GM23338 (cell line): Measurements from ENCODE around the gene INPP4A. TPM values are rescaled to one million over a fixed set of nuclear protein-coding genes. Genes with fewer than 3 reads are reported as not detected.

ENCODE experiments used
- ATAC-seq: fragments of 200-7000 bp; cut with Tn5 transposase; 3 replicates; pipeline ENCODE4 v1.9.1; 2020
- DNase-seq: peaks from one replicate; pipeline ENCODE4 v3.0.0-alpha.2; 2015; ENCODE audit warnings: low spot score
- H2AFZ ChIP-seq: fragments of 200-600 bp; sonication (generic); 2 replicates; pipeline ENCODE4 v1.8.0; 2016; ENCODE audit warnings: antibody characterized with exemption, mild to moderate bottlenecking, moderate library complexity
- H3F3A ChIP-seq: fragments of 200-600 bp; sonication (generic); replicated peaks from 2 replicates; pipeline ENCODE4 v1.8.0; 2017; ENCODE audit warnings: antibody characterized with exemption, mixed run types, low read depth
- H3K27ac ChIP-seq: fragments of 200-600 bp; sonication (generic); 2 replicates; pipeline ENCODE4 v1.6.1; 2016; ENCODE audit warnings: low read depth
- H3K27me3 ChIP-seq: fragments of 200-600 bp; sonication (generic); 2 replicates; pipeline ENCODE4 v1.8.0; 2016; ENCODE audit warnings: mild to moderate bottlenecking, mixed run types, moderate library complexity; ENCODE audit not compliant: insufficient read depth
- H3K36me3 ChIP-seq: fragments of 200-600 bp; sonication (generic); 2 replicates; pipeline ENCODE4 v1.8.0; 2016; ENCODE audit warnings: mild to moderate bottlenecking; ENCODE audit not compliant: insufficient read depth
- H3K4me1 ChIP-seq: fragments of 200-600 bp; sonication (generic); 2 replicates; pipeline ENCODE4 v1.8.0; 2016; ENCODE audit warnings: mild to moderate bottlenecking, moderate library complexity; ENCODE audit not compliant: insufficient read depth
- H3K4me2 ChIP-seq: fragments of 200-600 bp; sonication (generic); 2 replicates; pipeline ENCODE4 v1.7.1; 2017; ENCODE audit warnings: mixed run types
- H3K4me3 ChIP-seq: fragments of 200-600 bp; sonication (generic); 2 replicates; pipeline ENCODE4 v1.6.1; 2016; ENCODE audit warnings: mixed run types
- H3K79me2 ChIP-seq: fragments of 200-600 bp; sonication (generic); replicated peaks from 2 replicates; pipeline ENCODE4 v1.8.0; 2017; ENCODE audit warnings: mild to moderate bottlenecking; ENCODE audit not compliant: insufficient read depth
- H3K9me2 ChIP-seq: fragments of 200-600 bp; sonication (generic); 2 replicates; pipeline ENCODE4 v1.8.0; 2017; ENCODE audit not compliant: insufficient read depth
- H4K20me1 ChIP-seq: fragments of 200-600 bp; sonication (generic); replicated peaks from 2 replicates; pipeline ENCODE4 v1.8.0; 2017; ENCODE audit warnings: mild to moderate bottlenecking; ENCODE audit not compliant: insufficient read depth
- H3K27ac Mint-ChIP-seq: 2 replicates; pipeline ENCODE4 v1.8.0; 2020; ENCODE audit warnings: inconsistent platforms, mild to moderate bottlenecking, moderate library complexity, mixed read lengths
- H3K27me3 Mint-ChIP-seq: 3 replicates; pipeline ENCODE4 v1.8.0; 2022; ENCODE audit warnings: low read depth, mild to moderate bottlenecking, moderate library complexity, mixed read lengths, inconsistent platforms; ENCODE audit not compliant: insufficient read depth, poor library complexity
- H3K36me3 Mint-ChIP-seq: 3 replicates; pipeline ENCODE4 v1.8.0; 2021; ENCODE audit warnings: low read depth, mild to moderate bottlenecking, inconsistent platforms, moderate library complexity, mixed read lengths
- H3K4me1 Mint-ChIP-seq: 3 replicates; pipeline ENCODE4 v1.8.0; 2020; ENCODE audit warnings: mild to moderate bottlenecking, inconsistent platforms, mixed read lengths
- H3K4me3 Mint-ChIP-seq: 3 replicates; pipeline ENCODE4 v1.8.0; 2021; ENCODE audit warnings: moderate library complexity, mild to moderate bottlenecking, inconsistent platforms, mixed read lengths
- H3K9me3 Mint-ChIP-seq: 3 replicates; pipeline ENCODE4 v1.8.0; 2020; ENCODE audit warnings: moderate library complexity, mild to moderate bottlenecking, inconsistent platforms, mixed read lengths
- CREB1 ChIP-seq: fragments of 250-450 bp; sonication (Bioruptor Pico); IDR thresholded peaks from 2 replicates; pipeline ENCODE4 v1.5.0; 2020; ENCODE audit warnings: low read depth, mild to moderate bottlenecking, moderate library complexity
- EZH2 ChIP-seq: fragments of 200-600 bp; sonication (generic); IDR thresholded peaks from one replicate; pipeline ENCODE4 v1.8.0; 2017; ENCODE audit warnings: antibody characterized with exemption, mild to moderate bottlenecking, low read depth; ENCODE audit not compliant: unreplicated experiment
- EZH2phosphoT487 ChIP-seq: fragments of 200-600 bp; sonication (generic); IDR thresholded peaks from one replicate; pipeline ENCODE4 v1.8.1; 2018; ENCODE audit warnings: antibody characterized with exemption; ENCODE audit not compliant: unreplicated experiment
- JUNB ChIP-seq: IDR thresholded peaks from one replicate; pipeline ENCODE4 v1.6.1; 2016; ENCODE audit warnings: antibody characterized with exemption; ENCODE audit not compliant: unreplicated experiment
- NANOG ChIP-seq: IDR thresholded peaks from 2 replicates; pipeline ENCODE4 v1.6.1; 2016; ENCODE audit warnings: antibody characterized with exemption, borderline replicate concordance
- POLR2AphosphoS5 ChIP-seq: IDR thresholded peaks from 2 replicates; pipeline ENCODE4 v1.6.1; 2016; ENCODE audit warnings: antibody characterized with exemption, low read depth
- REST ChIP-seq: IDR thresholded peaks from one replicate; pipeline ENCODE4 v1.6.1; 2018; ENCODE audit warnings: antibody characterized with exemption; ENCODE audit not compliant: unreplicated experiment
- ZNF114 ChIP-seq: fragments of 250-450 bp; sonication (Bioruptor Pico); IDR thresholded peaks from 2 replicates; pipeline ENCODE4 v1.5.0; 2020; ENCODE audit warnings: mild to moderate bottlenecking, moderate library complexity
- ZNF331 ChIP-seq: fragments of 250-450 bp; sonication (Bioruptor Pico); IDR thresholded peaks from 2 replicates; pipeline ENCODE4 v1.5.0; 2020; ENCODE audit warnings: low read depth, mild to moderate bottlenecking, moderate library complexity
- ZNF462 ChIP-seq: fragments of 250-450 bp; sonication (Bioruptor Pico); IDR thresholded peaks from 2 replicates; pipeline ENCODE4 v1.5.0; 2020; ENCODE audit warnings: mild to moderate bottlenecking, moderate library complexity
- polyA plus RNA-seq: library from polyadenylated mRNA; unstranded; fragments of >200 nt; fragmentation: Nextera tagmentation; extraction: Ambion mirVana; gene quantifications from 2 replicates; pipeline ENCODE4 v1.2.1, GENCODE V29; 2016
- total RNA-seq: library from RNA; depleted of rRNA; stranded (reverse); fragments of >200 nt; shearing (Covaris generic); gene quantifications from 2 replicates; pipeline ENCODE4 v1.2.3, GENCODE V29; 2014
- TF ChIP-seq, protein P1 (sequence below): IDR thresholded peaks from 2 replicates; pipeline ENCODE4 v1.6.1; 2016; ENCODE audit warnings: antibody characterized with exemption
- TF ChIP-seq, protein P2 (sequence below), 2 experiments: fragments of 200-600 bp in 1 of 2; sonication (generic) in 1 of 2; conservative IDR thresholded peaks; 2 replicates each; pipeline versions ENCODE4 v1.5.1 to v1.6.1; 2016 to 2017; ENCODE audit warnings: antibody characterized with exemption in 2 of 2, low read depth in 2 of 2, mild to moderate bottlenecking in 2 of 2, moderate library complexity in 1 of 2

Gene INPP4A
- total and polyA plus RNA-seq, 2 experiments from 2014 or later, result 8.5 to 36.9 TPM

- H3K4me1 Mint-ChIP-seq, result peaks cover 32% of the 10 kb centered on the region
- Histone ChIP-seq H3K79me2 (peaks cover 27% of the 10 kb centered on the region), H2AFZ (no peak overlapping the region), H3F3A (no peaks in the 10 kb centered on the region), H3K4me2 (no peak overlapping the region), H4K20me1 (peaks cover 6% of the 10 kb centered on the region), H3K9me2 (0 out of 2 replicates have a peak, but pooled peaks cover 4% of the 10 kb centered on the region), H3K27me3 (no peaks in the 10 kb centered on the region), H3K4me3 (no peak overlapping the region), H3K4me1 (no peaks in the 10 kb centered on the region), H3K36me3 (no peaks in the 10 kb centered on the region), H3K27ac (no peak overlapping the region)
- ATAC-seq, result no peak
- no peak overlapping the region for H3K27ac Mint-ChIP-seq
- no peak overlapping the region for H3K4me3 Mint-ChIP-seq
- TF ChIP-seq POLR2AphosphoS5 (no peak), ZNF114 (no peak), EZH2 (no peak), EZH2phosphoT487 (no peak), JUNB (no peak), ZNF331 (CRISPR knock-in tag) (no peak), ZNF462 (CRISPR knock-in tag) (no peak), NANOG (no peak), REST (no peak), CREB1 (no peak)
- TF ChIP-seq, protein P1, sequence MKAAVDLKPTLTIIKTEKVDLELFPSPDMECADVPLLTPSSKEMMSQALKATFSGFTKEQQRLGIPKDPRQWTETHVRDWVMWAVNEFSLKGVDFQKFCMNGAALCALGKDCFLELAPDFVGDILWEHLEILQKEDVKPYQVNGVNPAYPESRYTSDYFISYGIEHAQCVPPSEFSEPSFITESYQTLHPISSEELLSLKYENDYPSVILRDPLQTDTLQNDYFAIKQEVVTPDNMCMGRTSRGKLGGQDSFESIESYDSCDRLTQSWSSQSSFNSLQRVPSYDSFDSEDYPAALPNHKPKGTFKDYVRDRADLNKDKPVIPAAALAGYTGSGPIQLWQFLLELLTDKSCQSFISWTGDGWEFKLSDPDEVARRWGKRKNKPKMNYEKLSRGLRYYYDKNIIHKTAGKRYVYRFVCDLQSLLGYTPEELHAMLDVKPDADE, result no peak
- TF ChIP-seq, protein P2, sequence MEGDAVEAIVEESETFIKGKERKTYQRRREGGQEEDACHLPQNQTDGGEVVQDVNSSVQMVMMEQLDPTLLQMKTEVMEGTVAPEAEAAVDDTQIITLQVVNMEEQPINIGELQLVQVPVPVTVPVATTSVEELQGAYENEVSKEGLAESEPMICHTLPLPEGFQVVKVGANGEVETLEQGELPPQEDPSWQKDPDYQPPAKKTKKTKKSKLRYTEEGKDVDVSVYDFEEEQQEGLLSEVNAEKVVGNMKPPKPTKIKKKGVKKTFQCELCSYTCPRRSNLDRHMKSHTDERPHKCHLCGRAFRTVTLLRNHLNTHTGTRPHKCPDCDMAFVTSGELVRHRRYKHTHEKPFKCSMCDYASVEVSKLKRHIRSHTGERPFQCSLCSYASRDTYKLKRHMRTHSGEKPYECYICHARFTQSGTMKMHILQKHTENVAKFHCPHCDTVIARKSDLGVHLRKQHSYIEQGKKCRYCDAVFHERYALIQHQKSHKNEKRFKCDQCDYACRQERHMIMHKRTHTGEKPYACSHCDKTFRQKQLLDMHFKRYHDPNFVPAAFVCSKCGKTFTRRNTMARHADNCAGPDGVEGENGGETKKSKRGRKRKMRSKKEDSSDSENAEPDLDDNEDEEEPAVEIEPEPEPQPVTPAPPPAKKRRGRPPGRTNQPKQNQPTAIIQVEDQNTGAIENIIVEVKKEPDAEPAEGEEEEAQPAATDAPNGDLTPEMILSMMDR (conservative IDR thresholded peaks at IDR 0.05; ENCODE audit: low read depth in 2 of 2), result no peak
- H3K27me3 Mint-ChIP-seq, result peaks cover 2% of the 10 kb centered on the region
- peaks cover 3% of the 10 kb centered on the region; the same call in 1 of the 3 replicates for H3K36me3 Mint-ChIP-seq
- no peak for DNase-seq
- H3K9me3 Mint-ChIP-seq, result no peaks in the 10 kb centered on the region
Measured at GRCh38 chr2:98511981-98512380, 67.3 kb downstream of the INPP4A start.
